Activated CD8-positive, alpha-beta T cell treated with anti-CD3 and anti-CD28 coated beads, Interleukin-2, amount 10 ng/mL, durations not matched to agents 7 days and 5 days (primary cell): ENCODE measurements around the gene VAV2. TPM values are rescaled to one million over a fixed set of nuclear protein-coding genes. Genes with fewer than 3 reads are reported as not detected.

Experiments
- ATAC-seq: fragments of 150-1000 bp; cut with Tn5 transposase; one replicate; pipeline ENCODE4 v1.10.0; 2021; ENCODE audit warnings: moderate library complexity
- CTCF ChIA-PET: fragments of 350-600 bp; sonication (Branson Sonifier 250); formaldehyde crosslinking; loops from one replicate; lab custom pipeline; 2021; ENCODE audit warnings: antibody characterized with exemption; lab: Charles Lee
- POLR2A ChIA-PET: fragments of 350-600 bp; sonication (Branson Sonifier 250); formaldehyde crosslinking; loops from one replicate; lab custom pipeline; 2021; ENCODE audit warnings: antibody characterized with exemption; lab: Charles Lee
- DNase-seq: peaks from one replicate; pipeline ENCODE4 v3.0.0-alpha.2; 2020
- H3K27ac Mint-ChIP-seq: one replicate; pipeline ENCODE4 v1.8.0; 2021; ENCODE audit warnings: mild to moderate bottlenecking, mixed read lengths
- H3K27me3 Mint-ChIP-seq: one replicate; pipeline ENCODE4 v1.8.0; 2021; ENCODE audit warnings: low read depth, mixed read lengths
- H3K36me3 Mint-ChIP-seq: one replicate; pipeline ENCODE4 v1.8.0; 2021; ENCODE audit warnings: low read depth, mixed read lengths
- H3K4me1 Mint-ChIP-seq: one replicate; pipeline ENCODE4 v1.8.0; 2021; ENCODE audit warnings: low read depth, mixed read lengths
- H3K4me3 Mint-ChIP-seq: one replicate; pipeline ENCODE4 v1.8.0; 2021; ENCODE audit warnings: mild to moderate bottlenecking, mixed read lengths
- H3K9me3 Mint-ChIP-seq: one replicate; pipeline ENCODE4 v1.8.0; 2022; ENCODE audit warnings: mixed read lengths; ENCODE audit not compliant: insufficient read depth
- total RNA-seq, 2 experiments: library from RNA; stranded (reverse); gene quantifications; one replicate each; pipeline ENCODE4 v1.2.3, GENCODE V29; 2021

Gene VAV2
- total RNA-seq, 2 experiments from 2014 or later = 10.1 to 10.3 TPM

- DNase-seq = no peak
- POLR2A ChIA-PET = no interaction called here
- ATAC-seq = no peak
Measured at GRCh38 chr9:133843751-133844397, 148.2 kb downstream of the VAV2 start.

GRCh38 chr9:133843250-133843649 lies 148.9 kb downstream of the VAV2 start:
- H3K4me1 Mint-ChIP-seq = peaks cover 7% of the 10 kb centered on the region
- H3K36me3 Mint-ChIP-seq = no peaks in the 10 kb centered on the region
- POLR2A ChIA-PET = no interaction called here
- H3K4me3 Mint-ChIP-seq = no peak overlapping the region
- H3K9me3 Mint-ChIP-seq = no peaks in the 10 kb centered on the region
- ATAC-seq (no peak), DNase-seq (no peak)
- CTCF ChIA-PET = no interaction called here
- no peaks in the 10 kb centered on the region for H3K27me3 Mint-ChIP-seq
- H3K27ac Mint-ChIP-seq = no peak overlapping the region

More at GRCh38 chr9:133843751-133844397, 148.2 kb downstream of the VAV2 start:
- Mint-ChIP-seq H3K9me3 (no peaks in the 10 kb centered on the region), H3K4me3 (no peak overlapping the region), H3K27me3 (no peaks in the 10 kb centered on the region), H3K27ac (no peak overlapping the region), H3K4me1 (peaks cover 7% of the 10 kb centered on the region), H3K36me3 (no peaks in the 10 kb centered on the region)
- CTCF ChIA-PET = no interaction called here

DNA sequence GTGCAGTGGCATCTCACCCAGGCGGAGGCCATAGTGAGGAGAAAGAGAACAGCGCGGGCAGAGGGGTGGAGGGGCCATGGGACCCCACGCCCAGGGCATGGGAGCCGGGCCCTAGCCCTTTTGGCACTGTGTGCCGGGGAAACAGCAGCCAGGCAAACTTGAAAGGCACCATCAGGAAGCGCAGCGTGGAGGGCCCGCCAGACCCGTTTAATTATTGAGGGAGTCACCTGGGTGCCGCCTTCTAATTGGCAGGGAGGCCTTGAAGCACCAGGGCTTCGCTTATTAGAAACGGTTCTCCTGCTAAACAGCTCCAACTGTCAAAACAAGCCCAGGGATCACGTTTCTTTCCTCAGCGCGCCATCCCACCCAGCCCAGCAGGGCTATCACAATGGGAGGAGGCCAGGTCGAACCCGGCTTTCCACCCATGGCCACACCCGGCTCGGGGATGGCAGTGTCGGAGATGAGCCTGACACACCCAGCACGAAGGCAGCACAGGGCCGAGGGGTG lies 149.3 kb downstream of the VAV2 start:
- H3K4me1 Mint-ChIP-seq = peaks cover 7% of the 10 kb centered on the region
- DNase-seq = no peak
- CTCF ChIA-PET = no interaction called here
- ATAC-seq = no peak
- POLR2A ChIA-PET = no interaction called here
- no peak overlapping the region for H3K4me3 Mint-ChIP-seq
- H3K36me3 Mint-ChIP-seq = no peaks in the 10 kb centered on the region
- no peaks in the 10 kb centered on the region for H3K9me3 Mint-ChIP-seq
- H3K27ac Mint-ChIP-seq = no peak overlapping the region
- H3K27me3 Mint-ChIP-seq = no peaks in the 10 kb centered on the region

DNA sequence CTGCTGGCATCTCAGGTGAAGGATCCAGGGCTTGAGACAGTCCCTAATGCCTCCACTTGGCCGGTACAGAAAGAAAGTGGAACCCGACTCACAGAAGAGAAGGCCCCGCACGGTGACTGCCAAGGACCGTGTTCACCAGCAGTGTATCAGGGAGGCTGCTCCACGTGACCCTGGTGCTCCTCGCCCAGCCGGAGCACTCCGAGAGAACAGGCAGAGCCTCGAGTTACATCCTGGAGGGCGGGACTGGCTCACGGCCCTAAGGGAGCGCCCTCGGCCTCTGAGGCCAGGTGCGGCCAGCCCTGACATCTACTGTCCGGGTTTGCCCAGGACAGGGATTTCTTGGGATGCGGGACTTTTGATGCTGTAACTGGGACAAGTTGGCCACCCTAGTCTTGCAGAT lies 149.9 kb downstream of the VAV2 start:
- CTCF ChIA-PET = no interaction called here
- Mint-ChIP-seq H3K4me3 (no peak overlapping the region), H3K27me3 (no peaks in the 10 kb centered on the region), H3K36me3 (no peaks in the 10 kb centered on the region), H3K9me3 (no peaks in the 10 kb centered on the region), H3K4me1 (peaks cover 7% of the 10 kb centered on the region), H3K27ac (no peak overlapping the region)
- POLR2A ChIA-PET = no interaction called here
- DNase-seq (no peak), ATAC-seq (no peak)

- Mint-ChIP-seq H3K4me1 (peaks cover 7% of the 10 kb centered on the region), H3K27me3 (no peaks in the 10 kb centered on the region), H3K36me3 (no peaks in the 10 kb centered on the region), H3K9me3 (no peaks in the 10 kb centered on the region), H3K27ac (no peak overlapping the region), H3K4me3 (no peak overlapping the region)
- DNase-seq = no peak
- ChIA-PET CTCF (no interaction called here), POLR2A (no interaction called here)
- ATAC-seq = no peak
Measured at GRCh38 chr9:133841167-133841812, 150.8 kb downstream of the VAV2 start.

DNA sequence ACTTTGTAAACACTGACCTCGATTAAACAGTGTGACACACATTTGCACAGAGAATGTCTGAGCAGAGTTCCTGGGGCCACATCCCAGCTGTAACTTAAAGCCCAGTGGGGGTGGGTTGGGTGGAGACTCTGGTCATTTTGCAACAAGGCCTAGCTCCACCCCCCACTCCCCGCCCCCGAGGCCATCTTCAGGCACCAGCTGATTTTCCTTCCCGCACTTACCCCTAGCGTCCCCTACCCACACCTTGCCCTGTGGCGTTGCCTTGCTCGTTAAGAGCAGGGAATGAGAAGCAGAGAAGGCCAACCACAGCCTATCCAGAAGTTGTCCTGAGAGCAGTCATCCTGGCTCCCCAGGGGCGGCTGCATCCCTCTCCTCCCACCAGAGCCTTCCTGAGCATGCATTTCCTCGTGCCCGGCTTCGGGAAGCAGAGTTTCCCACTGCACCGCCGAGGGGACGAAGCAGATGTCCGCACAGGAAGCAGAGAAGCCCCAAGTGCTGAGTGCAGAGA lies 152.2 kb downstream of the VAV2 start:
- Mint-ChIP-seq H3K4me3 (no peak overlapping the region), H3K27me3 (no peaks in the 10 kb centered on the region), H3K9me3 (no peaks in the 10 kb centered on the region), H3K4me1 (peaks cover under 1% of the 10 kb centered on the region), H3K36me3 (no peaks in the 10 kb centered on the region), H3K27ac (no peak overlapping the region)
- POLR2A ChIA-PET = no interaction called here
- CTCF ChIA-PET = no interaction called here
- ATAC-seq (no peak), DNase-seq (no peak)

DNA sequence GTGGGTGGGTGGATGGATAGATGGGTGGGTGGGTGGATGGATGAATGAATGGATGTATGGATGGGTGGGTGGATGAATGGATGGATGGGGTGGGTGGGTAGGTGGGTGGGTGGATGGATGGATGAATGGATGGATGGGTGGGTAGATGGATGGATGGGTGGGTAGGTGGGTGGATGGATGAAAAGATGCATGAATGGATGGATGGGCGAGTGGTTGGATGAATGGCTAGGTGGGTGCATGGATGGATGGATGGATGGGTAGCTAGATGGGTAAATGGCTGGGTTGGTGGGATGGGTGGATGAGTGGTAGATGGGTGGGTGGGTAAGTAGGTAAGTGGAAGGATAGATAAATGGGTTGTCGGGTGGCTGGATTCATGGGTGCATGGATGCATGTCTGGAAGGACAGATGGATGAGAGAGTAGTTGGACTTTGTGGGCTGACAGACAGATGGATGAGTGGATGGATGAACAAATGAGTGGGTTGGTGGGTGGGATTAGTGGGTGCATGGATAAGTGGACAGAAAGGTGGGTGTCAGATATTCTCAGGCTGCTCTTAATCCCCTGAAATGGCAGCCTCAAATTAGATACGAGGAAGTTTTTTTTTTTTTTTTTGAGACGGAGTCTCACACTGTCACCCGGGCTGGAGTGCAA lies 153.1 kb downstream of the VAV2 start:
- Mint-ChIP-seq H3K4me3 (no peak overlapping the region), H3K36me3 (no peaks in the 10 kb centered on the region), H3K27ac (no peak overlapping the region), H3K27me3 (no peaks in the 10 kb centered on the region), H3K4me1 (no peaks in the 10 kb centered on the region), H3K9me3 (no peaks in the 10 kb centered on the region)
- DNase-seq = no peak
- ChIA-PET CTCF (no interaction called here), POLR2A (no interaction called here)
- ATAC-seq = no peak

DNA sequence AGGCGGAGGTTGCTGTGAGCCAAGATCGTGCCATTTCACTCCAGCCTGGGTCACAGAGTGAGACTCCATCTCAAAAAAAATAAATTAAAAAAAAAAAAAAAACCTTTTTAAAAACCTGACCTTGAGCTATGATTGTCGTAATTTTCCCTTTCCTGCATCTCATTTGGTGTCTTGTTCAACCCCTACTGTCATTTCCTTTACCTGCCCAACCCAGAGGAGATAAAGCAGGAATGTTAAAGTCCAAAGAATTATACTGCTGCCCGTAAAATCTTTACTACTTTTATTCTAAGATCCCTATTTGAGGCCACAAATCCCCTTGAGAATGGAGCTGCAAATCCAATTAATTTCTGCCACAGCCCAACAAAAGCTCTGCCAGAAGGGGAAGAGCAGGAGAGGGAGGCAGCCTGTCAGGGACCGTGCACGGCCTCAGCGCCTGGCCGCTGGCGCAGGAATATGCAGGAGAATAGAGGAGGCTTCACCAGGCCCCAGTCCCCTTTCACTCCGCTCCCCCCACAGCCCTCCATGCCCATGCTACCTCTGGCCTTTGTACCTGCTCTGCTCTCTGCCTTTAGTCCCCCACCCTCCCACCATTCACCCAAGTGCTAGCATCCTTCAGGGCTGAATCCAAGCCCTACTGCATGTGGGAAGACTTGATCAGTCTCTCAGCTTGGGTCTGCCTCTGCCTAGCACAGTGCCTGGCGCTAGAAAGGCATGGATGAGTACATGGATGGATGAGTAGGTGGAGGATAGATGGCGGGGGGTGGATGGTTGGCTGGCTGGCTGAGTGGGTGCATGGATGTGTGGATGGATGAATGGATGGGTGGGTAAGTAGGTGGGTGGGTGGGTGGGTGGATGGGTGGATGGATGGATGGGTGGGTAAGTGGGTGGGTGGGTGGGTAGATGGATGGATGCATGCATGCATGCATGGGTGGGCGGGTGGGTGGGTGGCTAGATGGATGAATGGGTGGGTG lies 154.2 kb downstream of the VAV2 start:
- no peaks in the 10 kb centered on the region for H3K36me3 Mint-ChIP-seq
- no peak overlapping the region for H3K27ac Mint-ChIP-seq
- H3K4me3 Mint-ChIP-seq = no peak overlapping the region
- no peaks in the 10 kb centered on the region for H3K4me1 Mint-ChIP-seq
- POLR2A ChIA-PET = no interaction called here
- no peaks in the 10 kb centered on the region for H3K27me3 Mint-ChIP-seq
- DNase-seq (no peak), ATAC-seq (no peak)
- CTCF ChIA-PET = no interaction called here
- no peaks in the 10 kb centered on the region for H3K9me3 Mint-ChIP-seq

GRCh38 chr9:133836818-133837217 lies 155.3 kb downstream of the VAV2 start:
- H3K27ac Mint-ChIP-seq = no peak overlapping the region
- H3K4me1 Mint-ChIP-seq = no peaks in the 10 kb centered on the region
- no peak for DNase-seq
- POLR2A ChIA-PET = no interaction called here
- CTCF ChIA-PET = no interaction called here
- no peak overlapping the region for H3K4me3 Mint-ChIP-seq
- no peaks in the 10 kb centered on the region for H3K36me3 Mint-ChIP-seq
- no peaks in the 10 kb centered on the region for H3K27me3 Mint-ChIP-seq
- ATAC-seq = no peak
- no peaks in the 10 kb centered on the region for H3K9me3 Mint-ChIP-seq

DNA sequence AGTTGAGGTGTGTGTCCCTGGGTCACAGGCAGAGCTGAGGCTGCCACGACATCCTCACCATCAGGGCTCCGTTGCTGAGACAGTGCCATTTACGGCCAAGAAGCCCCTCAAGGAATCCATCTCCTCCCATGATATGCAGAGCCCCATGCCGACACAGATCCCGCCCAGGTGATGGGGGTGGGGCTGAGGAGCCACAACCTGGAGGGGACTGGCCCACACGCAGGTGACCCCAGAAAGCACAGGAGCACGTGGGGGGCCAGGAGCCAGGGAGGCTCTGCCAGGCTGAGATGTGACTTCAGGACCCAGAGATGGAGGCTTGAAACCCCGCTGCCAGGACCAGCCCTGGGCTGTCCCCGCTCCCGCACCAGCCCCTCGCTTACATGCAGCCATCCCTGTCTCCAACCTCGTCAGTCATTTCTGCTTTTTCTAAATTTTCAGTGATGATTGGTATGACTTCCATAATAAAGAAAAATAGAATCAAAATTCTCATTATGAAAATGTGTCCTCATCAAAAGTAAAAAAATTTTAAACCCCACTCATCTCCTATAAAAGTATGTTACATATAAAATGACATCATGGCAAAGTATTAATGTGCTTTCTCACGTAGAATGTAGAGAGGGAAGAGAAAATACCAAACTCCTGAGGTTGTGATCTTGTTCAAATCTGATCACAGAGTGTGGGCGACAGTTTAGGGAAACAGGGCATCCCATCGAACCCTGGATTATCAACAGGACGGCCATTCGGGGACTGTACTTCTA lies 155.9 kb downstream of the VAV2 start:
- CTCF ChIA-PET = no interaction called here

More for the DNA sequence above, 155.9 kb downstream of the VAV2 start:
- Mint-ChIP-seq H3K27ac (no peak overlapping the region), H3K27me3 (no peaks in the 10 kb centered on the region), H3K36me3 (no peaks in the 10 kb centered on the region), H3K4me3 (no peak overlapping the region), H3K4me1 (no peaks in the 10 kb centered on the region), H3K9me3 (no peaks in the 10 kb centered on the region)
- POLR2A ChIA-PET = no interaction called here
- ATAC-seq (no peak), DNase-seq (no peak)
